Occipital lobe (tissue), 2 donors: ENCODE results near the gene PRR7. TPM values are rescaled to one million over a fixed set of nuclear protein-coding genes. Genes with fewer than 3 reads are reported as not detected.

Experiments used
- DNase-seq: peaks from one replicate; lab custom pipeline; 2025; lab: John Stamatoyannopoulos, UW
- total RNA-seq: library from RNA; depleted of rRNA; stranded (reverse); fragments of >200 nt; gene quantifications from one replicate; pipeline ENCODE4 v1.2.3, GENCODE V29; 2014

The PRR7 gene
- total RNA-seq, 1 donor from 2014 or later: 11.7 TPM

GRCh38 chr5:177435847-177436536, 10.6 kb upstream of the PRR7 start:
- DNase-seq: no peak

GRCh38 chr5:177437623-177438022, 9.0 kb upstream of the PRR7 start:
- no peak for DNase-seq

- no peak for DNase-seq
Observed at GRCh38 chr5:177438468-177438867, 8.1 kb upstream of the PRR7 start.

- DNase-seq: no peak
Observed at GRCh38 chr5:177439518-177440053, 7.0 kb upstream of the PRR7 start.

DNA sequence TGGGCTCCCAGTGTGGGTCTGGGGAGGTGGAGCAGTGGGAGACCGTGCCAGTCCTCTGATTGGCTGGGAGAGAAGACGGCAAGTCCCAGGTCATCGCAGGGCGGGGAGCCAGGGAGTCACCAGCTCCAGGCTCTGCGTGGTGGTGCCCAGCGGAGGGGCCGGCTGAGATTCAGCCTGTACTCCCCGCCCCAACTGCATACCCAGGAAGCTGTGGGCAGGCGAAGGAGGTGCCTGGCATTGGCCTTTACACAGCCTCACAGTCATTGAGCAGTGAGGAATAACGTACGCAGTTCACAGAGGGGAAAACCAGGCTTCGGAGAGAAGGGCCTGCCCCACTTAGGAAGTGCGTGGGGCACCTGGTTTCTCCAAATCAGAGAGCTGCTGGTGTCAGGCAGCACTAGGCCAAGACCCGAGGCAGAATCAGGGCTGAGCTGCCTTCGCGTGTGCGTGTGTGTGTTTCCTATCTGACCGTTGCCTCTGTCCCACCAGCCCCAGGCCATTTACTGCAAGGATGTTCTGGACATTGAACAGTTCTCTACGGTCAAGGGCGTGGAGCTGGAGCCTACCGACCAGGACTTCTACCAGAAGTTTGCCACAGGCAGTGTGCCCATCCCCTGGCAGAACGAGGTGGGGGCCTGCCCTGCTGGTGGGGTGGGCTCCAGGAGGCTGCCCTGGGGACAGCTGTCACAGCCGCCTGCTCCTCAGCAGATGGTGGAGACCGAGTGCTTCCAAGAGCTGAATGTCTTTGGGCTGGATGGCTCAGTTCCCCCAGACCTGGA, 6.2 kb upstream of the PRR7 start:
- DNase-seq: no peak

GRCh38 chr5:177440990-177441780, 5.4 kb upstream of the PRR7 start:
- no peak for DNase-seq

DNA sequence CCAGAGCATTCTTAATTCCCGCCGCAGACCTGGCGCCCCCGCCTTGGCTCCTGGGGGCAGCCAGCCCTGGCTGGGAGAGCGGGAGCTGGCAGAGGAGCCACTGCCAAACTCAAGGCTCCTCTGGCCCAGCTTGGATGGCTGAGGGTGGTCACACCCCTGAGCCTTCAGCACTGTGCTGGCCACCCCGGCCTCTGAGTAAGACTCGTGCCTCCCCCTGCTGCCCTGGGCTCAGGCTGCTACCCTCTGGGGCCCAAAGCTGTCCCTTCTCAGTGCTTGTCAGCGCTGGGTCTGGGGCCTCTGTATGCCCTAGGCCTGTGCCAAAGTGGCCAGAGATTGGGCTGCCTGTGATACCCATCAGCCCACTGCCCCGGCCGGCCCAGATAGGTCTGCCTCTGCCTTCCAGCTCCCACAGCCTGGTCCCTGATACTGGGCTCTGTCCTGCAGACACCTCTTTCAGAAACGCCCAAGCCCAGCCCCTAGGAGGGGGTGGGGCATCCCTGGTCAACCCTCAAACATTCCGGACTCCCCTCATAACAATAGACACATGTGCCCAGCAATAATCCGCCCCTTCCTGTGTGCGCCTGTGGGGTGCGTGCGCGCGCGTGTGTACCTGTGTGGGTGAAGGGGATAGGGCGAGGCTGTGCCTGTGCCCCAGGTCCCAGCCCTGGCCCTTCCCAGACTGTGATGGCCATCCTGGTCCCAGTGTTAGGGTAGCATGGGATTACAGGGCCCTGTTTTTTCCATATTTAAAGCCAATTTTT, 4.4 kb upstream of the PRR7 start:
- no peak for DNase-seq

- DNase-seq: no peak
Observed at GRCh38 chr5:177443144-177443983, 3.2 kb upstream of the PRR7 start.

DNA sequence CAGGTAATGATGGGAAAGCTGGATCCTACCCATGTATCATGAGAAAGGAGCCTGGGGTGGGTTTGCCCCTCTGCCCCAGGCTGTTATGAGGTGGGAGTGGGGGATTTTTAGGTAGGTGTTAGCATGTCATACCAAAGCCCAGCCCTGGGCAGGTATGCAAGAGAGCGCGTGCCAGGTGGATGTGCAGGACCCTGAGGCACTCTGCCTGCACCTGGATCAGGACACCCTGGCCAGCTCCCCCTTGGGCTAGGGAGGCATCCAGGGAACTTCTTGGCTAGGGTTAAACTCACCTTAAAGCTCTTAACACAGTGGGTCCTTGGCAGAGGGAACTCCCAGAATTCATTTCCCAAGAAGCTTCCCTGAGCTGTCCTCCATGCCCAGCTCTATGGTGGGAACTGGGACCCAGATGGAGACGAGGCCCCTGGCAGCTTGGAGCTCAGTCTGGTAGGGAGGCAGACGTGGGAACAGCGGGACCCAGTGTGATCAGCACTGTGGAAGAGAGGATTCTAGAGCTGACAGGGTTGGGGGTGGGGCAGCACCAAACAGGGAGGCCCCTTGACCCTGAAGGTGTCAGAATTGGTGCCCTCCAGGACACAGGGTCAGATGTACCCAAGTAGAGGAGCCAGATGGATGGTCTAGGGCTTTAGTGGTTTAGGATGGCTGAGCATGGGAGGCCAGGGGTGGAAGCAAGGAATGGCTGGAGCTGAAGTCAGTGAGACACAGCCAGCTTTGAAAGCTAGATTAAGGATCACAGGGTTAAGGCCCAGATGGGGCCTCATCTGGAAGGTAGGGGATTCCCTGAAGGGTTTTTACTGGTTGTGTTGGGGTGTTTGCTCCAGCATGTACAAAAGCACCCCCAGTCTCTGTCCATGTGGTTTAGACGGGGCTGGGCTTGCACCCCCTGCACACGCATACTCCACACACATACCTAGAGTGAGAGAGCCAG, 2.2 kb upstream of the PRR7 start:
- DNase-seq: no peak

DNA sequence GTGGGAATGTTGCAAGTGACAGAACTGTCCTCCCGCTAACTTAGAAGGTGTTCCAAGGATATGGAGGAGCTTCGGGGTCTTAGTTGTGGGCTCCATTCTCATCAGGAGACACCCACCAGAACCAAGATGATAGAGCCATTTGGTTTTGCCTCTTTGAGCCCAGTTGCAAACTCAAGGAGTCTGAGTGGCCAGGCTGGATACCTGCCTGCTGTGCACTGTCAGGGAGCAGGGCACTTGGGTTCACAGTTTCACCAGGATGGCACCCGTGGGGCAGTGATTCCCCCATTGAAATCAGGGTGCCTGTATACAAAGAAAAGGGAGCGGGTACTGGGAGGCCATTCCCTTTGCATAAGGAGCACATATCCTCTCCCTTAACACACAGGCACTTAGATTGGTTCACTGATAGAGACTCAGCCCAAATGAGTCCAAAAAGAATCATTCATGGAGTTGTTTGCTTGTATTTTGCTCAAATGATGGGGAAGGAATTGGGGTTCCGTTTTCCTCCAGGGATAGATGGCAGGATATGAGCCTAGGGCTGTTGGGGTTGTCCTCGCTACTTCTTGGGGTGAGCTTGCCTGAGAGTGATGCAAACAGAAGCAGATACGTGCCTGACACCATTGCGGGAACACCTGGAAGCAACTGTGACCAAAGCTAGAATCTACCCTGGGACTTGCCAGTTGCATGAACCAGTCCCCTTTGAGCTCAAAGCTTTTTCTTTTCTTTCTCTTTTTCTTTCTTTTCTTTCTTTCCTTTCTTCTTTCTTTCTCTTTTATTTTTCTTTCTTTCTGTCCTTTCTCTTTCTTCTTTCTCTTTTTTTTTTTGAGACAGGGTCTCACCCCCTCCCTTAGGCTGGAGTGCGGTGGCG, 1.3 kb upstream of the PRR7 start:
- no peak for DNase-seq

DNA sequence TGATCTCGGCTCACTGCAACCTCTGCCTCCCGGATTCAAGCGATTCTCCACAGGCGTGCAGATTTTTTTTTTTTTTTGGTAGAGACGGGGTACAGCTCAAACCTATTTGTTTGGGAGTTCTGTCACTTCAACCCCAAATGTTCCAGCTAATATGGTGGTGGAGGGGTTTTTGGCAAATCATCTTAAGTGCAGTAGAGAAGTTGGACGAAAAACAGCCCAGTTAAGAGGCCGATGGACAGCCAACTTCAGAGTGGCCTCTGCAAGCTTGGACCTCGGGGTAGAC, 756 bp upstream of the PRR7 start:
- no peak for DNase-seq

DNA sequence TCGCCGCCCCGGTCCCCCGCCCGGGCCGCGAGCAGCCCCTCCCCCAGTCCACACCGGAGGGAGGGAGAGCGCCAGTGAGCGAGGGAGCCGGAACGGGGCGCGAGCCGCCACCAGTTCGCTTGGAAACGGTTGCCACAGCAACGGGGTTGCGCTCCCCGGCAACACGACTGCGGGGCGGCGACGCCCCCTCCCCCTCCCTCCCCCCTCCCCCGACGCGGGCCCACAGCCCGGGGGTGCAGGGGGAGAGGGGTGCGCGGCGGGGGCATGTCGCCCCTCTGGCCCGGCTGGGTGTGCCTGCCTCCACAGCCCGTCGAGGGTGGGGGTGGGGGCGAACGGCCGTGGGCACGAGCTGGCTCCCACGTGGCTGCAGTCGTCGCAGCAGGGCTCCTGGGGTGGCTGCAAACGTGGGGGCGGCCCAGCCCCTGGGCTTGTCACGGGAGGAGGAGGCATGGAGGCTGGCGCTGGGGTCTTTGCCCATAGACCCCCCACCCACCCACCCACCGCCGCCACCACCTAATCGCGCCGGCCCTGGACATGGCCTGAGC, 524 bp downstream of the PRR7 start:
- peak; percentile 70 for DNase-seq

DNA sequence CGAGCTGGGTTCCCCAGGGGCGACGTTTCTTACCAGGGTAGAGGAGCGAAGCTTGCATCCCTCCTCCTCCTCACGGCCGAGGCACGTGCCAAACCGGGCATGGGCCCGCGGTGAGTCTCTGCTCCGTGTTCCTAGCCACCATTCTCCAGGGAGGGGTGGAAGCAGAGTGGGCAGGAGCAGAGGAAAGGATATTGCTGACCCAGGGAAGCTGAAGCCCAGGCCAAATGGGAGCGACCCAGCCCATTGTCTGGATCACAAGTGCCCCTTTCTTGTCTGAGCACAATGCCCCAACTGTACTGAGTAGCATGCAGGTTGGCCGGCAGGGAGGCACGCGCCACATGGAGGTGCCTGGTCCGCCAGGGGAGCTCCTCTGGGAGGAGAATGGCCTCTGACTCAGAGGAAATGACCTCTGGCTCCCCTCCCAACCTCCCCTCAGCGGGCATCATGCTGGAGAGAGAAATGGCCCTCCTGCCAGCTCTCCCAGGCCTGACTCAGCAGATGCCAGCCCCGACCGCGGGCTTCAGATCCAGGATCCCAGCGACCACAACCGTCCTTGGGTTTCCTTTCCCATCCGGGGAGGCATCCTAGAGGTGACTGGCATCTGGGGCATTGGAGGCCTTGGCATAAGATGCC, 1.1 kb downstream of the PRR7 start:
- peak; percentile 86 for DNase-seq

DNA sequence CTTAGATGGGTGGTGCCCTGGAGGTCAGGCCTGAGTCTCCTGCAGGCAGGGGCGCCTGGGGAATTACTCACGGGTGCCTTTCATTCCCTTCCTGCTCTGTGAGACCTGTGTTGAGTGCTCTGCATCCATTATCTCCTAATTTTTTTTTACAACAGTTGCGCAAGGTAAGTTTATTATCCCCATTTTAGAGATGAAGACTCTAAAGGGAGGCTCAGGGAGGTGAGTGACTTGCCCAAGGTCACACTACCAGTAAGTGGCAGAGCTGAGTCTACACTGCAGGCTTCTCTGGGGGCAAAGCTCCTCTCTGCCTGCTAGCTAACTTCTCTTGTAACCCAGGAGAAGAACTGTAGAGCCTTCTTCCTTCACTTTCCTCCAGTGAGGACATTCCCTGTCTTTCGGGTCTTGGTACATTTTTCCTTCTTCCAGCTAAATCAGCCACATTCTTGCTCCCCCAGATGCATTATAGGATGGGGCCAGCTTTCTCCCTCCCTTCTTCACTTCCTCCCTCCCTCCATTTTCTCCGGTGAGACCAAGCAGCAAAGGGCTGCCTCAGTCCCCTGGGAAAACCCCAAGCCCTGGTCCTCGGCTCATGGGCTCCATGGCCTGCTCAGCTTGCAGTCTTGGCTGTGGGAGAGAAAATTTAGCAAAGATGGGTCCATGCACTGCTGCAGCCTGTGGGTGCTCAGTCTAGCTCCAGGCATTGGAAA, 1.8 kb downstream of the PRR7 start:
- no peak for DNase-seq

DNA sequence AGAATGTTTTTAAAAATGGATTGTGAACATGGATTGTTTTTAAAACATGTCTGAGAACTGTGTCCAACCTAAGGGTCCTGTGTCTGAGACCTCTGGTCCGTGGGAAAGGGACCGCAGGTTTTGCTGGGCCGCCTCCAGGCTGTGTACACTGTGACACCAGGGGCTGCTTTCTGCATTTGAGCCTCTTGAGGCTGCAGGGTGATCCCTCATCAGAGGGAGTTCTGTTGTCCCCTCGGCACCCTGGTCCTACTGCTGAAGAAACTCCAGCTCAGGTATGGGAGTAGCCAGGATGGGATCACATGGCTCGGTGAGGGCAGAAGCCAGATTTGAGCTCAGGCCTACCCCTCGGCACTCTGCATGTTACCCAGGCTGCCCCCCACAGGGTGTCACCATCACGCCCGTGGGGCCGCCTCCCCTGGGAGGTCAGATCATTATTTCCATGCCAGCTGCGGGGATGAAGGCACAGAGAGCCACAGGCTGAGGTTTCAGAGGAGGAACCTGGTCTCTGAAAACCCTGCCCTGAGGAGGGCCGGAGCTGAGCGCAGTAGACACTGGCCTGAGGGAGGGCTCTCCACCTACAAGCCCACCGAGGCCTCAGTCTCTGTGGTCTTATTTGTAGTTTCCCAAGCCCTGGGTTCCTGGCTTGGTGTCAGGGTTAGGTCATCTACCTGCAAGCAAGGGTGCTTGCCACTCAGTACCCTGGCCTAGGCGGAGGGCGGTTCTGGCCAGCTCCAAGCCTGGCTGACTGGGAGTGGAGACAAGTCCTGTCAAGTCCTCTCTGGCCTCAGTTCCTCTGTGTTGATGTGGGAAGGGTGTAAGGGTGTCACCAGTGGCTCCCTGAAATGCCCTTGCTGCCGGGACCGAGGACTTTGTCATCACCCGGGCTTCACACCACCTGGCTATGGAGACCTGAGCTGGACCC, 2.8 kb downstream of the PRR7 start:
- DNase-seq: no peak
